Cerebellar nuclear complex (tissue), 1 donor: ENCODE measurements around the gene LIN9.
"Not testable (repeated sequence)": the region's sequence is repeated elsewhere in the genome, so short reads cannot be mapped to it uniquely, and the experiment has no call there.

Source experiments
- DNase-seq, 2 experiments: peaks; one replicate each; lab custom pipeline; 2025; lab: John Stamatoyannopoulos, UW

The LIN9 gene

DNA sequence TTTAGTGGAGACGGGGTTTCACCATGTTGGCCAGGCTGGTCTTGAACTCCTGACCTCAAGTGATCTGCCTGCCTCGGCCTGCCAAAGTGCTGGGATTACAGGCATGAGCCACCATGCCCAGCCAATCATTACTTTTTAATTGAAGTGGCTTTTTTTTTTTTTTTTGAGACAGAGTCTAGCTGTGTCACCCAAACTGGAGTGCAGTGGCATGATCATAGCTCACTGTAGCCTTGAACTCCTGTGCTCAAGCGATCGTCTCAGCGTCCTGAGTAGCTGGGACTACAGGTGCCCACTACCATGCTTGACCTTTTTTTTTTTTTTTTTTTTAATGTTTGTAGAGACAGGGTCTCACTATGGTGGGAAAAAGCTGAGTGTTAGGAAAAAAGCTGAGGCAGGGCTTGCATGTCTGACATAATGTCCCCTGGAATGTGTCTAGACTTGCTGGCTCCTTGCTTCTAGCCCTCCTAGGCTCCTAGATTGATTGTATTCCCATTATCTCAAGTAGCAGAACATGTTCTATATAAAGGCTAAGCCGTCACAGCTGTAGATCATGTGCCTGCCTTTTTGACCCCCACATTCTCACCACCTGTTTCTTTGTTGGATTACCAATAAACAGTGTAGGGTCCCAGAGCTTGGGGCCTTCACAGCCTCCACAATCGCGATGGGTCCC lies 36.6 kb downstream of the LIN9 start:
- not testable (repeated sequence) for DNase-seq

DNA sequence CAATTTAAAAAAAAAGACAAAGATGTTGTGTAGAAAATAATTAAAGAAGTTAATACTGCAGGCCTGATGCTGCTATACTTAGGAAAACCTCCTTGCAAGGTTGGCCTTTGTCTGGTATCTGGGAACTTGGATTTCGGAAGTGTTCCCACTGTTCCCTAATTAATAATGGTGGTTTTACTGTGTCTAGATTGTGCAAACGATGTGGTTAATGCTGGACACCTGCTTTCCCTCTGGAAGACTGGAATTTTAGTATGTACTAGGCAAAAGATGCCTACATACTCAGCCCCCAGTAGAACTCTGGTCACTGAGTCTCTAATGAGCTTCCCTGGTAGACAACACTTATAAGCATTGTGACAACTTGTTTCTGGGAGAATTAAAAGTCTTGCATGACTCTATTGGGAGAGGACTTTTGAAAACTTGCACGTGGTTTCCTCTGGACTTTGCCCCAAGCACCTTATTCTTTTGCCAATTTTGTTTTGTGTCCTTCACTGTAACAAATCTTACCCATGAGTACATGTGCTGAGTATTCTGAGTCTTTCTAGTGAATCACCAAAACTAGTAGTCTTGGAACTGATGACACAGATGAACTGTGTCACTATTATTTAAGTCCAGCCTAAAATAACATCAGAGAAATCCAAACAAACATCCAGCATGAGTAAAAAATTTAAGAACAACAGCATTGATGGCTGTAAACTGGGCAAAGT lies 40.4 kb downstream of the LIN9 start:
- no peak for DNase-seq

DNA sequence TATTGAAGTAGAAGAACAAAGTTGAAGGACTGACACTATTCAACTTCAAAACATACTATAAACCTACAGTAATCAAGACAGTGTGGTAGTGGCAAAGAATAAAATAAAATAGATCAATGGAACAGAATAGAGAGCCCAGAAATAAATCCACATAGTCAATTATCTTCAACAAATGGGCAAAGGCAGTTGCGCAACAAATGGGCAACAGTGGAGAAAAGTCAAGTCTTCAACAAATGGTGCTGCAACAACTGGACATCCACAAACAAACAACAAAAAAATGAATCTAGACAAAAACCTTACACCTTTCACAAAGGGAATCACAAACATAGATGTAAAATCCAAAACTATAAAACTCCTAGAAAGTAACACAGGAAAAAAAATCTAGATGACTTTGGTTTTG lies 47.1 kb downstream of the LIN9 start:
- DNase-seq = no peak

GRCh38 chr1:226255380-226255779 lies 53.6 kb downstream of the LIN9 start:
- no peak for DNase-seq

DNA sequence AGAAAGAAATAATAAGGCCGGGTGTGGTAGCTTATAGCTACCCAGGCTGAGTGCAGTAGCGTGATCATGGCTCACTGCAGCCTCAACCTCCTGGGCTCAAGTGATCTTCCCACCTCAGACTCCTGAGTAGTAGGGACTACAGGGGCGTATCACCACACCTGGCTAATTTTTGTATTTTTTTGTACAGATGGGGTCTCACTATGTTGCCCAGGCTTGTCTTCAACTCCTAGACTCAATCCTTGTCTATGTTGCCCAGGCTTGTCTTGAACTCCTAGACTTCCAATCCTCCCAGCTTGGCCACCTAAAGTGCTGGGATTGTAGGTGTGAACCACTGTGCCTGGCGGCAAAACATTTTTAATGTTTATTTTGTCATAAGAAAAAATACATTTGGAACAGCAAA lies 55.0 kb downstream of the LIN9 start:
- no peak for DNase-seq

- DNase-seq = not testable (repeated sequence)
Observed at GRCh38 chr1:226252841-226253240, 56.1 kb downstream of the LIN9 start.

- DNase-seq = no peak
Observed at GRCh38 chr1:226250511-226250910, 58.5 kb downstream of the LIN9 start.

DNA sequence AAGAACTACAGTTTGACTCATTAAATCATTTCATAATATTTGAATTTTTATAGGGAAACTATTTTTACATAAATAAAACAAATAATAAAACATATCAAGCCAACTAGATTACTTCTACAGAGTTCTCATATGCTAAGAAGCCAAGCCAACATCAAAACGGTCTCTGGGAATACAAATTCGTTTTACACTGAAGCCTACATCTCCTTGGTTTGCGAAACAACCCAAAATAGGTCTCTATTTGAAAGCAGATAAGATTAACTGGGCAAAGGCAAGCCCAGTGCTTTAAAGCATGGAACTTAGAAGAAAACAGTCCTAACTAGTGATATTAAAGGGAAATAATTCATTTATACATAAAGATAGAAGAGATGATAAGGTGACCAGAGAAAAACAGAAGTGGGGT lies 60.2 kb downstream of the LIN9 start:
- DNase-seq = no peak

- DNase-seq = no peak
Observed at GRCh38 chr1:226248091-226248490, 60.9 kb downstream of the LIN9 start.

- DNase-seq = no peak
Observed at GRCh38 chr1:226239421-226239820, 69.5 kb downstream of the LIN9 start.

DNA sequence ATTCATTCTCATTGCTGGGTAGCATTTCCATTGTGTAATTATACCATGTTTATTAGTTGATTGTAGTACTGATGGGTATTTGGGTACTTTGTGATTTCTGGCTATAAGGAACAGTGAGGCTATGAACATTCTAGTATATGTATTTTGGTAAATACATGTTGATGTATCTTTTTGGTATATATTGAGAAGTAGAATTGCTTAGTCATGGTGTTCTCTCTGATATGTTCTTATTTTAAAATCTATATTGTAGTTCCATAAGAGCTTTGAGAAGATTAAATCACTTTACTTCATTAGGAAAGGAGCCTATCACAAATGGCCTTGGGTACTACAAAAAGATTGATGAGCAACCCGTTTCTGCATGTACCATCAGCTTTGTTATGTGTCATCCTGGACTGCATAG lies 72.1 kb downstream of the LIN9 start:
- no peak for DNase-seq

DNA sequence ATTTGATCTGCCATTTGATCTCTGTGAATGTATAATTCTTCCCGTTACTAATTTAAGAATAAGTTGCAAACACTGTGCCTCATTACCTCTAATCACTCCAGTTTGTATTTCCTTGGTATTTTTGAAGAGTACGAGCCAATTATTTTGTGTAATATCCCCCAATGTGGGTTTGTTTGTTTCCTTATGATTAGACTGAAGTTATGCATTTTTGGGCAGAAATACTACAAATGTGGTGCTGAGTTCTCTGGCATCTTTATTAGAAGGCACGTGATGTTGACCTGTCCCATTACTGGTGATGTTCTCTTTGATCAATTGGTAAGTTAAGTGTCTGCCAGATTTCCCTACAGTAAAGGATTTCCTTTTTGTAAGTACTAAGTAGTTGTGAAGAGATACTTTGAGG lies 75.2 kb downstream of the LIN9 start:
- DNase-seq = no peak

GRCh38 chr1:226233293-226233692 lies 75.7 kb downstream of the LIN9 start:
- DNase-seq = no peak

- DNase-seq = no peak
Observed at GRCh38 chr1:226226601-226227000, 82.4 kb downstream of the LIN9 start.

DNA sequence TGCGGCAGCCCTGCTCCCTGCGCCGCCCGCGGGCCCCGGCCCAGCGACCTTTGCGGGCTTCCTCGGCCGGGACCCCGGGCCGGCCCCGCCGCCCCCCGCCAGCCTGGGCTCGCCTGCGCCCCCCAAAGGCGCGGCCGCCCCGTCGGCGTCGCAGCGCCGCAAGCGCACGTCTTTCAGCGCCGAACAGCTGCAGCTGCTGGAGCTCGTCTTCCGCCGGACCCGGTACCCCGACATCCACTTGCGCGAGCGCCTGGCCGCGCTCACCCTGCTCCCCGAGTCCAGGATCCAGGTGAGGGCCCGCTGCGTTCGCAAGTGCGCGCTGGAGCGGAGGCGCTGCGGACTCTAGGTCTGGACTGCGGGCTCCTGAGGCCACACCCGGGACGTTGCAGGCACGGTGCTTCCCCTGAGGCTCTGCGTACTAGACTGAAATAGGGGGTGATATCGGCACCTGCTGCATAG lies 85.1 kb downstream of the LIN9 start:
- no peak for DNase-seq

DNA sequence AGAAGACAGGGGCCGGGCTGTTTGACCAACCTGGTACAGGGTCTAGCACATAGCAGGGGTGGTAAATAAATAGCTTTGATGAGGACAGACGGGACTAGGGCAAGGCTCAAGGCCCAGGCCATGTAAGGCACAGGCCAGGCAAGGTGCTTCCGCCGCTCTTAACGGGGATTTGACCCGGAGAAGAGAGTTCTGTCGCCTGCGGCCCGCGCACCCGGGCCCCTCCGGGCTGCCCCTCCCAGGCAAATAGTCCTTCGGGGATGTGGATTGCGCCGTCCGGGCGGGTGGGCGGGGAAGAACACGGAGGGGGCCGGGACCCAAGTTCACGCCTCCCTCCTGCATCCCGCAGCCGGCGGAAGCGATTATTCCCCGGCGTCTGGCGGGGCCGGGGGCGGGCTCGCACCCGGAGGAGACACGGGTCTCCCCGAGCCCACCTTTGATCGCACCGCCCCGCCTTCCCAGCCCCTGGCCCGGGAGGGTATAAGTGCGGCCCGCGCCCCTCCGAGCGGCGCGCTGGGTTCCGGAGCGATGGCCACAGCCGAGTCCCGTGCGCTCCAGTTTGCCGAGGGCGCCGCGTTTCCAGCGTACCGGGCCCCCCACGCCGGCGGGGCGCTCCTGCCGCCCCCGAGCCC lies 85.7 kb downstream of the LIN9 start, which contains the start of gene MIXL1:
MIXL1 (plus strand) TSS at position 508 of the 629 bp plus-strand sequence; CDS start at position 526, 18 bp downstream.
- no peak for DNase-seq

GRCh38 chr1:226222686-226223085 lies 86.3 kb downstream of the LIN9 start:
- DNase-seq = no peak

DNA sequence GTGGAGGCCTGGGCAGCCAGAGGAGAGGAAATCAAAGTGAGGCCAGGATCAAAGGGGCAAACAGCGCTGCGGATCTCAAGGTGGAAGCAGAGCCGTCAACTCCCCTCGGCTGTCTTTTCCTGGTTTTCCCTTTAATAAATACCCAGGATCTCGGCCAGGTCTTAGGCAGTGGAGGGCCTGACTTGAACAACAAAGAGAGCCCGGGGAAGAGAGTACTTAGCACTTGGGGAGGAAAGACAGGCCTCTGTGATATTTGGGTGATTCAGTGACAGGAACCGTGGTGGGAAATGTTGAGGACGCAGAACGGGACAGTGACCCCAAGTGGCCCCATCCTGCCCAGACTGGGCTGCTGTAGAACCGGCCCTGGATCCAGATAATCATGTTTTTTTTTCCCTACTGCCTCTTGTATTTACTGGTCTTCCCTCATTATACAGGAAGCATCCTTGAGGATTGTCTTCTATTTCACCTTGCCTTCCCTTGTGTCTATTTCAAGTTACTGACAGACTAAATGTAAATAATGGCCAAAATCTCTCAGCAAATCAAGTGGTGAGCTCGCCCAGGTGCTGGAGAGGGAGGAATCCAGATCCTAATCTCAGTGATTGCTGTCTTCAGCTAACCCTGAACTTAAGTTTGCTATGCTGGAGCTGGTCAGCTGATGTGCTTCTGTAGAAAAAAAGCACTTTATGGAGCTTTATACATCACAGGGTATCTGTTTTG lies 88.3 kb downstream of the LIN9 start:
- no peak for DNase-seq

DNA sequence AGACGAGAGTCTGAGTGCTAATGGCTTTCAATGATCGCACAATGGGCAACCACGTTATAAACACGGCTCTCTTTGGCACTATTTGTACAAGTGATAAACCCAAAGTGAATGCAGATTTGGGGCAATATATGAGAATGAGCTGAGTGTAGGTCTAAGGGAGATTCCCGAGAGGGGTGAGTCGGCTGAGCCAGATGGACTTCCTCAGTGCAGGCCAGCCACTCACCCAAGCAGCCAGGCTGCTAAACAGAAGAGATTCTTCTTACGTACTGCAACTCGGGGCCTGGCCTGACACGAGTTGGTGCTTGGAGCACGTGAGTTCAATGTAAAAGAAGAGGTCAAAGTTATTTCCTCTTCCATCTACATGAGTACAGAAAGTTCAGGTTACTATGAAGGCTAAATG lies 91.7 kb downstream of the LIN9 start:
- DNase-seq = no peak

DNA sequence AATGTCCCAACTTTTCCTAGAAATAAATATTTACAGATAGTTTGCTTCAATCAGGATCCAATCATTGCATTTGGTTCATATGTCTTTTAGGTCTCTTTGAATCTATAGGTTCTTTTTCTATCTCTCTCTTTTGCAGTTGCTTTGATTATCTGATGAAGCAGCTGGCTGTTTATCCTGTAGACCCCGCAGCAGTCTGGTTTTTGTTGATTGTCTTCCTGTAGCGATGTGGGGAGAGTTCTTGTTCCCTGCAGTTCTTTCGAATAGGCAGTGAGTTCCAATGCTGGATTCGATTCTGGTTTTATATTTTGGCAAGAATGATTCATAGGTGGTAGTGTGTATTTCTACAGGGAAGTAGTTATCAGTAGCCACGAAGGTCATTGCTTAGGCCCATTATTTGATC lies 92.9 kb downstream of the LIN9 start:
- no peak for DNase-seq

GRCh38 chr1:226215239-226215638 lies 93.7 kb downstream of the LIN9 start:
- DNase-seq = no peak

DNA sequence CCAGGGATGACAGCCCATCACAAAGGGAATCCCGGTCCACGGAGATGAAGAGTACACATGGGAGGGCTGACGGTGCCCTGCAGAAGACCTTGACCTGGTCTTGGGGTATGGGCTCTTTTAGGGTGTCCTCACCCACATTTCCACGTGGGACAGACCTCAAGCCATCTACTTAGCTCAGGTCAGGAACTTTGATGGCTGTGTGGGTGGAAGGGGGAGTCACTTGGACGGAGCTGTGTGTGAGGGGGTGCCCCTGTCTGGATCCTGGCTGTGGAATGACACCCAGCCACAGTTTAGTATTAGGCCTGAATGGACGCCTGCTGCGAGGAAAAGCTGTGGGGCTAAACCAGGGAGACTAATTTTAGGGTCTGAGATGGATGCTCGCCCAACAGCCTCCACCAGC lies 96.4 kb downstream of the LIN9 start:
- no peak for DNase-seq
